ACHN (cell line): ENCODE results near the gene PAX5.

ENCODE experiments used
- DNase-seq: peaks from one replicate; pipeline ENCODE4 v3.0.0-alpha.2; 2015
- in situ Hi-C: cut with HindIII; loops from 2 replicates; pipeline ENCODE4 v1.10.0; 2017; ENCODE audit warnings: low sequenced_read_pairs, low pct_ligation_motif_present, low pct_unique_long_range_greater_than_20kb

PAX5 gene

GRCh38 chr9:36924757-36925432 lies 109.2 kb downstream of the PAX5 start:
- no peak for DNase-seq
- in situ Hi-C loops, result no loop called here

- in situ Hi-C loops, result no loop called here
- peak; percentile 86 for DNase-seq
These were observed 110.0 kb downstream of the PAX5 start for GRCh38 chr9:36924071-36924470.

GRCh38 chr9:36923025-36923625 lies 110.9 kb downstream of the PAX5 start:
- in situ Hi-C loops, result no loop called here
- DNase-seq, result no peak

GRCh38 chr9:36922548-36922947 lies 111.5 kb downstream of the PAX5 start:
- in situ Hi-C loops, result no loop called here
- peak; percentile 18 for DNase-seq

- no peak for DNase-seq
- in situ Hi-C loops, result no loop called here
These were observed 119.9 kb downstream of the PAX5 start for GRCh38 chr9:36914212-36914577.

- no peak for DNase-seq
- in situ Hi-C loops, result no loop called here
These were observed 120.5 kb downstream of the PAX5 start for GRCh38 chr9:36913393-36914211.

GRCh38 chr9:36912620-36913019 lies 121.4 kb downstream of the PAX5 start:
- no peak for DNase-seq
- in situ Hi-C loops, result no loop called here

- no peak for DNase-seq
- in situ Hi-C loops, result no loop called here
These were observed 122.3 kb downstream of the PAX5 start for GRCh38 chr9:36911601-36912412.

GRCh38 chr9:36911037-36911436 lies 123.0 kb downstream of the PAX5 start:
- DNase-seq, result no peak
- in situ Hi-C loops, result no loop called here

- in situ Hi-C loops, result no loop called here
- DNase-seq, result no peak
These were observed 127.6 kb downstream of the PAX5 start for GRCh38 chr9:36906492-36906891.

- in situ Hi-C loops, result no loop called here
- DNase-seq, result no peak
These were observed 128.7 kb downstream of the PAX5 start for GRCh38 chr9:36905101-36906066.

- in situ Hi-C loops, result no loop called here
- peak; percentile 72 for DNase-seq
These were observed 130.3 kb downstream of the PAX5 start for GRCh38 chr9:36903541-36904435.

- no peak for DNase-seq
- in situ Hi-C loops, result no loop called here
These were observed 131.1 kb downstream of the PAX5 start for GRCh38 chr9:36902861-36903524.

GRCh38 chr9:36902080-36902716 lies 131.9 kb downstream of the PAX5 start:
- in situ Hi-C loops, result no loop called here
- DNase-seq, result no peak

- no peak for DNase-seq
- in situ Hi-C loops, result no loop called here
These were observed 132.5 kb downstream of the PAX5 start for GRCh38 chr9:36901528-36901927.

- in situ Hi-C loops, result no loop called here
- DNase-seq, result no peak
These were observed 133.2 kb downstream of the PAX5 start for GRCh38 chr9:36900856-36901220.
